ENCODE data around the gene PIK3R1. TPM values are rescaled to one million over a fixed set of nuclear protein-coding genes. Genes with fewer than 3 reads are reported as not detected.

The PIK3R1 gene
- total and polyA plus RNA-seq, 10 of the 15 experiments (the other 5 are each of a cell fraction or from before 2014, with no cell fraction given), result 7.8 to 38.4 (median 15.7) TPM

GRCh38 chr5:68173007-68173406, 42.5 kb upstream of the PIK3R1 start:
- Histone ChIP-seq H3K27me3 (replicated peaks in 1 of 2; ENCODE audit: control insufficient read depth in 2 of 2, insufficient read depth in 2 of 2, low read length in 1 of 2) (no peaks in the 10 kb centered on the region), H3K4me2 (ENCODE audit: control insufficient read depth, insufficient read depth) (no peak overlapping the region), H4K20me1 (ENCODE audit: control insufficient read depth, insufficient read depth) (no peaks in the 10 kb centered on the region), H3K4me1 (ENCODE audit: control insufficient read depth, insufficient read depth, low read length) (no peaks in the 10 kb centered on the region), H3K36me3 (ENCODE audit: control insufficient read depth in 2 of 2, insufficient read depth in 2 of 2, low read length in 1 of 2) (no peaks in the 10 kb centered on the region), H2AFZ (ENCODE audit: control insufficient read depth, low read depth, low read length) (no peak overlapping the region), H3K79me2 (ENCODE audit: control insufficient read depth, insufficient read depth, low read length) (no peaks in the 10 kb centered on the region), H3K9me3 (replicated peaks; ENCODE audit: control insufficient read depth, insufficient read depth, low read length) (no peaks in the 10 kb centered on the region), H3K27ac (ENCODE audit: control insufficient read depth, insufficient read depth) (no peak overlapping the region), H3K4me3 (no peak overlapping the region), H3K9ac (ENCODE audit: control insufficient read depth, insufficient read depth, low read length) (no peak overlapping the region)
- in situ Hi-C loops (cut with MboI) (no loop called here), intact Hi-C loops (cut with micrococcal nuclease; ENCODE audit: unreplicated experiment) (no loop called here)
- no peak for FAIRE-seq
- no peak for ATAC-seq
- TF ChIP-seq ZNF384 (IDR thresholded peaks at IDR 0.05; ENCODE audit: borderline replicate concordance, low read depth, low read length) (no peak), HCFC1 (IDR thresholded peaks at IDR 0.05; ENCODE audit: low read length) (no peak), RAD21 (IDR thresholded peaks at IDR 0.05; ENCODE audit: insufficient read depth, low read depth, low read length) (no peak), YBX1 (IDR thresholded peaks at IDR 0.05) (no peak), ZNF24 (IDR thresholded peaks at IDR 0.05) (no peak), BRCA1 (IDR thresholded peaks at IDR 0.05; ENCODE audit: low read depth, low read length) (no peak), REST (IDR thresholded peaks at IDR 0.05; ENCODE audit: low read depth, low read length) (no peak), USF1 (IDR thresholded peaks at IDR 0.05; ENCODE audit: borderline replicate concordance, extremely low read length, insufficient read depth, low read depth, low read length) (no peak), YY1 (IDR thresholded peaks at IDR 0.05; ENCODE audit: low read depth, low read length) (no peak)
- DNase-seq (ENCODE audit: low read depth, low spot score), result no peak
- no TSS peak for BruUV-seq (replicated peaks)
- ChIA-PET SMC1A (ENCODE audit: uncharacterized antibody, unreplicated experiment) (no interaction called here), RAD21 (ENCODE audit: unreplicated experiment) (no interaction called here), POLR2A (no interaction called here), CTCF (interaction anchor here (0.7 kb wide), 1 partner anchor 66 kb away, joined by 4 read pairs; no protein-coding TSS in a partner anchor)
- WGBS (ENCODE audit: insufficient coverage, insufficient replicate concordance, low lambda C conversion rate, missing lambda C conversion rate), result 46% methylated on average over 3 of the region's 3 CpGs

Measured in GM12878 (cell line).